Smooth muscle cell (in vitro differentiated cells): ENCODE data around the gene ZNF423. TPM values are rescaled to one million over a fixed set of nuclear protein-coding genes. Genes with fewer than 3 reads are reported as not detected.

Experiments
- DNase-seq: peaks from one replicate; lab custom pipeline; 2025; ENCODE audit not compliant: unreplicated experiment; lab: John Stamatoyannopoulos, UW
- H2AFZ ChIP-seq: fragments of 200-600 bp; sonication (generic); 2 replicates; pipeline ENCODE4 v1.6.0; 2016; ENCODE audit warnings: antibody characterized with exemption, low read depth, mild to moderate bottlenecking
- H3F3A ChIP-seq: fragments of 200-600 bp; sonication (generic); 2 replicates; pipeline ENCODE4 v1.6.0; 2017; ENCODE audit warnings: antibody characterized with exemption, low read depth
- H3K27ac ChIP-seq: fragments of 200-600 bp; sonication (generic); 2 replicates; pipeline ENCODE4 v1.5.1; 2016; ENCODE audit warnings: low read depth, mild to moderate bottlenecking
- H3K27me3 ChIP-seq: fragments of 200-600 bp; sonication (generic); 2 replicates; pipeline ENCODE4 v1.6.1; 2016; ENCODE audit warnings: low read depth, mild to moderate bottlenecking
- H3K36me3 ChIP-seq: fragments of 200-600 bp; sonication (generic); 2 replicates; pipeline ENCODE4 v1.5.1; 2016; ENCODE audit warnings: low read depth
- H3K4me1 ChIP-seq: fragments of 200-600 bp; sonication (generic); 2 replicates; pipeline ENCODE4 v1.5.1; 2016; ENCODE audit warnings: low read depth
- H3K4me2 ChIP-seq: fragments of 200-600 bp; sonication (generic); 2 replicates; pipeline ENCODE4 v1.6.0; 2016; ENCODE audit warnings: mild to moderate bottlenecking
- H3K4me3 ChIP-seq: fragments of 200-600 bp; sonication (generic); 2 replicates; pipeline ENCODE4 v1.5.1; 2016; ENCODE audit warnings: mild to moderate bottlenecking
- H3K79me2 ChIP-seq: fragments of 200-600 bp; sonication (generic); 2 replicates; pipeline ENCODE4 v1.6.0; 2016; ENCODE audit warnings: low read depth, mild to moderate bottlenecking
- H3K9ac ChIP-seq: fragments of 200-600 bp; sonication (generic); 2 replicates; pipeline ENCODE4 v1.6.0; 2016; ENCODE audit warnings: low read depth
- H3K9me3 ChIP-seq: fragments of 200-600 bp; sonication (generic); replicated peaks from 2 replicates; pipeline ENCODE4 v1.5.1; 2016; ENCODE audit warnings: low read depth
- H4K20me1 ChIP-seq: fragments of 200-600 bp; sonication (generic); 2 replicates; pipeline ENCODE4 v1.6.0; 2016; ENCODE audit warnings: low read depth
- WGBS: methylation state at CpG from one replicate; pipeline ENCODE4 v1.1.7; 2016; ENCODE audit warnings: low lambda C conversion rate; 5-methylcytosine and 5-hydroxymethylcytosine counted together
- polyA plus RNA-seq: library from polyadenylated mRNA; unstranded; fragments of >200 nt; fragmentation: Nextera tagmentation; extraction: Ambion mirVana; gene quantifications from 2 replicates; pipeline ENCODE4 v1.2.1, GENCODE V29; 2016
- total RNA-seq: library from RNA; depleted of rRNA; stranded (reverse); fragments of >200 nt; gene quantifications from 2 replicates; pipeline ENCODE4 v1.2.3, GENCODE V29; 2014
- TF ChIP-seq, protein P1 (sequence below): fragments of 200-600 bp; sonication (generic); IDR thresholded peaks from 2 replicates; pipeline ENCODE4 v1.5.1; 2017; ENCODE audit warnings: borderline replicate concordance, mild to moderate bottlenecking, antibody characterized with exemption; ENCODE audit not compliant: insufficient read depth, poor library complexity, severe bottlenecking

Gene ZNF423
- total and polyA plus RNA-seq, 2 experiments from 2014 or later, result 6.9 to 7.0 TPM

DNA sequence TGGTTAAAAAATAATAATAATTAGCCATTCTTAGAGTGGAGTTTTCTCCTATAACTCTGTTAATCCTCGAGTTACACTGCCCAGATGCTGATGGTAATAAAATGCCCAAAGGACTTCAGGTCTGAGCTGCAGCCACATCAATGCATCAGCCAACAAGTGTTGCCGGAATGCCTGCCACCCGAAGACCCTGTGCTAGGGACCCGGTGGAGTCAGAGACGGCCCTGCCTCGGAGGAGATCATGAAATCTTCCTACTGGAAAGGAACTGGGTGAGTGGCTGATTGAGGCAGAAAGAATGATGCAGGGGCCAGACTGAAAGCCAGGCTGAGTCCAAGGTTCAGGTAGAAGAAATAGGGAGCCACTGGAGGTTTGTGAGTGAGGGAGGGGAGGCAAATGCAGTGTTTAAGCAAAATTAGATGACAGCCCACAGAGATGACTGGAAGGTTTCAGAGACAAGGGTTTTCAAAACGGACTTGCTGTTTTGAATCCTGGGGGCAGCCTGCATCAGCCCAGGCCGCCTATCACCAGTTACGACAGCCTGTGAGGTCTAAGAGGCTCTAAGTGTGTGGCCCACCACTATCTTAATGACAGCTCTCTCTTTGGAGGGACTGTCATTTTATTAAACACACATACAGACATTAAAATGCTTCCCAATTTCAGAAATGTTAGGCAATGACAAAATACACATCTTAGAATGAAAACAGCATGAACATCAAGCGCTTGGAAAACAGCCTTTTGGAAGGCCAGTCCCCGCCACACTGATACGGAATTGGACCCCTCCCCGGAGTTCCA lies 100.0 kb downstream of the ZNF423 start:
- TF ChIP-seq, protein P1, sequence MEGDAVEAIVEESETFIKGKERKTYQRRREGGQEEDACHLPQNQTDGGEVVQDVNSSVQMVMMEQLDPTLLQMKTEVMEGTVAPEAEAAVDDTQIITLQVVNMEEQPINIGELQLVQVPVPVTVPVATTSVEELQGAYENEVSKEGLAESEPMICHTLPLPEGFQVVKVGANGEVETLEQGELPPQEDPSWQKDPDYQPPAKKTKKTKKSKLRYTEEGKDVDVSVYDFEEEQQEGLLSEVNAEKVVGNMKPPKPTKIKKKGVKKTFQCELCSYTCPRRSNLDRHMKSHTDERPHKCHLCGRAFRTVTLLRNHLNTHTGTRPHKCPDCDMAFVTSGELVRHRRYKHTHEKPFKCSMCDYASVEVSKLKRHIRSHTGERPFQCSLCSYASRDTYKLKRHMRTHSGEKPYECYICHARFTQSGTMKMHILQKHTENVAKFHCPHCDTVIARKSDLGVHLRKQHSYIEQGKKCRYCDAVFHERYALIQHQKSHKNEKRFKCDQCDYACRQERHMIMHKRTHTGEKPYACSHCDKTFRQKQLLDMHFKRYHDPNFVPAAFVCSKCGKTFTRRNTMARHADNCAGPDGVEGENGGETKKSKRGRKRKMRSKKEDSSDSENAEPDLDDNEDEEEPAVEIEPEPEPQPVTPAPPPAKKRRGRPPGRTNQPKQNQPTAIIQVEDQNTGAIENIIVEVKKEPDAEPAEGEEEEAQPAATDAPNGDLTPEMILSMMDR, result no peak
- Histone ChIP-seq H3K27me3 (no peaks in the 10 kb centered on the region), H3K4me2 (peak overlapping the region; percentile 89), H3K27ac (no peak overlapping the region), H3K9me3 (no peaks in the 10 kb centered on the region), H4K20me1 (peaks cover 17% of the 10 kb centered on the region), H3K79me2 (no peaks in the 10 kb centered on the region), H3K4me3 (peak overlapping the region; percentile 53), H3K4me1 (peaks cover 38% of the 10 kb centered on the region), H3K36me3 (no peaks in the 10 kb centered on the region), H2AFZ (no peak overlapping the region), H3F3A (no peaks in the 10 kb centered on the region), H3K9ac (no peak overlapping the region)
- DNase-seq, result no peak
- WGBS, result 65% methylated on average over 13 of the region's 13 CpGs

DNA sequence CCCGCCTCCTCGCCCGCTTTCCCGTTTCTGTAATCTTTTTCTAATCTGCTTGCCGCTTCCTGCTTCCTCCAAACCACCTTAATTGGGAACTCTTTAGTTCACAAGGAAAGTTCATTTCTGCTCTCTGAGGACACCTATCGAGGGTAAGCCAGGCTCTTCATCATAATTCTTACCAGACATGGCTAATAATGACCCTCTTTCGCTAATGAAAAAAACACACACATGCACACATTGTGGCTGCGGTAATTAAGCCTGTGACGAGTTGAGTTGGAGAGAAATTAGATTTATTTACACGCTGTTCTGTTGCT lies 100.6 kb downstream of the ZNF423 start:
- 5% methylated on average over 10 of the region's 10 CpGs for WGBS
- no peak for DNase-seq
- Histone ChIP-seq H3K27ac (no peak overlapping the region), H3K4me2 (peak overlapping the region; percentile 89), H3F3A (no peaks in the 10 kb centered on the region), H3K9me3 (no peaks in the 10 kb centered on the region), H3K9ac (peak overlapping the region; percentile 14), H3K4me3 (peak overlapping the region; percentile 53), H4K20me1 (peaks cover 21% of the 10 kb centered on the region), H2AFZ (peak overlapping the region; percentile 47), H3K27me3 (no peaks in the 10 kb centered on the region), H3K79me2 (no peaks in the 10 kb centered on the region), H3K36me3 (no peaks in the 10 kb centered on the region), H3K4me1 (peaks cover 41% of the 10 kb centered on the region)
- TF ChIP-seq, protein P1, result peak; percentile 33

DNA sequence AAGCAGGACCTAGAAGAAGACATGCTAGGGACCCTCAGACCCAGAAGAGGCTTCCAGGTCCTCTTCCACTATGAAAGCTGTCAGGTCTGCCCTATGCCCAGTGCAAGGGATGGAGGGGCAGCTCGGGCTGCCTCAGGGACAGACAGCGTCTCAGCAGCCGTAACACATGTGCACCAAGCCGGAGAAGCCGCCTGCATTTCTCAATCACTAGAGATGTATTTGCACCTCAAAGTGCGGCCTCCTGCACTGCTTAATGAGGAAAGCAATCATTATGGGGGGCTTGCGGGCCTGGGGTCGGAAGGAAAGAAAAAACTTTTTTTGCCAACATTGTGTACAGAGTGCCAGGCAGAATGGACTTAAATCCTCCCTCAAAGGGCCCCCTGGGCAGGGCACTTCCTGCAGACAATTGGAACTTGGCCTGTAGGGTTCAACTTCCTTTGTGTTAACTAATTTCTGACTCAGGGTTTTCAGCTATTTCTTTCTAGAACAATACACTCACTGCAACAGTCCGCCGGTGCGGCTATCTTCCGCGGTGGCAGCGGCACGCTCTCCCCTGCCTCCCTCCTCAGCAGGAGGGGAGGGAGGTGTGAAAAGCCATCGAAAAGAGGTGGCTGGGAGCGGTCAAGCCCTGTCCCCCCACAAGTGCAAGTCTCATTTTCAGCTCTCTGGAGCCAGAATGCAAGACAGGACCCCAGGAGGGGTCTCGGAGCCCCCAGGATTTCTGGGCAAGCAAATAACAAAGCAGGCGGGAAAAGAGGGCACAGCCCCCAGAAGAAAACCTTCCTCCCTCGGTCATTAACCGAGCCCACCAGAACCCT lies 101.2 kb downstream of the ZNF423 start:
- Histone ChIP-seq H4K20me1 (peaks cover 21% of the 10 kb centered on the region), H3K79me2 (no peaks in the 10 kb centered on the region), H3F3A (no peaks in the 10 kb centered on the region), H3K36me3 (no peaks in the 10 kb centered on the region), H3K4me1 (peaks cover 43% of the 10 kb centered on the region), H3K9ac (peak overlapping the region; percentile 14), H3K27ac (no peak overlapping the region), H3K27me3 (no peaks in the 10 kb centered on the region), H3K4me3 (peak overlapping the region; percentile 53), H3K9me3 (no peaks in the 10 kb centered on the region), H2AFZ (peak overlapping the region; percentile 47), H3K4me2 (peak overlapping the region; percentile 89)
- TF ChIP-seq, protein P1, result no peak
- 29% methylated on average over 21 of the region's 21 CpGs for WGBS
- no peak for DNase-seq
